Natural killer cell (primary cell): ENCODE data around the gene URI1. TPM values are rescaled to one million over a fixed set of nuclear protein-coding genes. Genes with fewer than 3 reads are reported as not detected.

Source experiments
- ATAC-seq, 3 donors: fragments of 150-1000 bp in 2 of 3; fragments of 200-7000 bp in 1 of 3; cut with Tn5 transposase; 1 replicate in 1 of 3; 2 replicates in 2 of 3; pipeline ENCODE4 v1.10.0; 2021; ENCODE audit warnings: mild to moderate bottlenecking in 2 of 3, moderate library complexity in 2 of 3
- DNase-seq, 2 donors: peaks; one replicate each; pipeline versions ENCODE4 v3.0.0 to v3.0.0-alpha.2; 2013 to 2021; ENCODE audit warnings: mixed read lengths in 1 of 2
- H3K27ac ChIP-seq: one replicate; pipeline ENCODE4 v1.5.1; 2013; ENCODE audit warnings: mild to moderate bottlenecking, low read length
- H3K27me3 ChIP-seq: one replicate; pipeline ENCODE4 v1.6.1; 2013; ENCODE audit warnings: low read length; ENCODE audit not compliant: control insufficient read depth, insufficient read depth
- H3K36me3 ChIP-seq: one replicate; pipeline ENCODE4 v1.6.1; 2013; ENCODE audit warnings: low read length; ENCODE audit not compliant: control insufficient read depth, insufficient read depth
- H3K4me1 ChIP-seq: one replicate; pipeline ENCODE4 v1.6.1; 2013; ENCODE audit warnings: low read length; ENCODE audit not compliant: control insufficient read depth, insufficient read depth
- H3K4me3 ChIP-seq: one replicate; pipeline ENCODE4 v1.5.1; 2013; ENCODE audit warnings: low read length
- H3K9me3 ChIP-seq: one replicate; pipeline ENCODE4 v1.6.1; 2013; ENCODE audit warnings: low read length; ENCODE audit not compliant: control insufficient read depth, insufficient read depth
- H3K27ac Mint-ChIP-seq, 2 donors: one replicate each; pipeline ENCODE4 v1.8.0; 2022; ENCODE audit warnings: mild to moderate bottlenecking in 2 of 2, mixed read lengths in 2 of 2, moderate library complexity in 1 of 2
- H3K27me3 Mint-ChIP-seq, 2 donors: one replicate each; pipeline ENCODE4 v1.8.0; 2022; ENCODE audit warnings: low read depth in 2 of 2, mixed read lengths in 2 of 2
- H3K36me3 Mint-ChIP-seq: one replicate; pipeline ENCODE4 v1.8.0; 2022; ENCODE audit warnings: mixed read lengths
- H3K4me1 Mint-ChIP-seq, 2 donors: one replicate each; pipeline ENCODE4 v1.8.0; 2022; ENCODE audit warnings: mixed read lengths in 2 of 2
- H3K4me3 Mint-ChIP-seq: one replicate; pipeline ENCODE4 v1.8.0; 2022; ENCODE audit warnings: mild to moderate bottlenecking, moderate library complexity, mixed read lengths
- H3K9me3 Mint-ChIP-seq, 2 donors: one replicate each; pipeline ENCODE4 v1.8.0; 2022; ENCODE audit warnings: mixed read lengths in 2 of 2
- WGBS: methylation state at CpG from one replicate; pipeline ENCODE4 v1.1.7; 2013; ENCODE audit warnings: missing lambda C conversion rate; ENCODE audit not compliant: insufficient coverage; 5-methylcytosine and 5-hydroxymethylcytosine counted together
- intact Hi-C: fragments of 100-400 bp; cut with micrococcal nuclease; formaldehyde crosslinking; loops from one replicate; pipeline ENCODE4 v1.14.2; 2022
- total RNA-seq, 4 donors: library from RNA; stranded (reverse); fragments of 120-200 nt in 1 of 4; gene quantifications; one replicate each; pipeline versions ENCODE4 v1.2.3 to v1.2.4, GENCODE V29; 2013 to 2022
- TF ChIP-seq, protein P1 (sequence below): fragments of 200-600 bp; IDR thresholded peaks from one replicate; pipeline ENCODE4 v1.8.0; 2022; ENCODE audit warnings: antibody characterized with exemption

Gene URI1
- total RNA-seq = 10 to 100 TPM; 66.8 to 72.8 (median 68.4) TPM
- total RNA-seq (2013) = 122 TPM

GRCh38 chr19:29941828-29942403 is at the start of gene URI1:
Gene URI1, plus strand, starts transcription at chr19:29942239. Its CDS starts 309 bp downstream, at chr19:29942548.
- H3K36me3 Mint-ChIP-seq = no peaks in the 10 kb centered on the region
- Histone ChIP-seq H3K27ac (peak within 1 kb of the TSS; percentile 64), H3K4me3 (peak within 1 kb of the TSS; percentile 90), H3K4me1 (peaks cover 17% of the 10 kb centered on the region), H3K27me3 (no peaks in the 10 kb centered on the region), H3K9me3 (no peaks in the 10 kb centered on the region), H3K36me3 (no peaks in the 10 kb centered on the region)
- H3K4me1 Mint-ChIP-seq = peaks cover 37 to 39% of the 10 kb centered on the region in 2 donors
- under 1% methylated on average over 56 of the region's 59 CpGs for WGBS
- peak within 1 kb of the TSS; percentile 86 to 89 for H3K27ac Mint-ChIP-seq
- TF ChIP-seq, protein P1, sequence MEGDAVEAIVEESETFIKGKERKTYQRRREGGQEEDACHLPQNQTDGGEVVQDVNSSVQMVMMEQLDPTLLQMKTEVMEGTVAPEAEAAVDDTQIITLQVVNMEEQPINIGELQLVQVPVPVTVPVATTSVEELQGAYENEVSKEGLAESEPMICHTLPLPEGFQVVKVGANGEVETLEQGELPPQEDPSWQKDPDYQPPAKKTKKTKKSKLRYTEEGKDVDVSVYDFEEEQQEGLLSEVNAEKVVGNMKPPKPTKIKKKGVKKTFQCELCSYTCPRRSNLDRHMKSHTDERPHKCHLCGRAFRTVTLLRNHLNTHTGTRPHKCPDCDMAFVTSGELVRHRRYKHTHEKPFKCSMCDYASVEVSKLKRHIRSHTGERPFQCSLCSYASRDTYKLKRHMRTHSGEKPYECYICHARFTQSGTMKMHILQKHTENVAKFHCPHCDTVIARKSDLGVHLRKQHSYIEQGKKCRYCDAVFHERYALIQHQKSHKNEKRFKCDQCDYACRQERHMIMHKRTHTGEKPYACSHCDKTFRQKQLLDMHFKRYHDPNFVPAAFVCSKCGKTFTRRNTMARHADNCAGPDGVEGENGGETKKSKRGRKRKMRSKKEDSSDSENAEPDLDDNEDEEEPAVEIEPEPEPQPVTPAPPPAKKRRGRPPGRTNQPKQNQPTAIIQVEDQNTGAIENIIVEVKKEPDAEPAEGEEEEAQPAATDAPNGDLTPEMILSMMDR = no peak
- DNase-seq (peak; percentile 93 to 97), ATAC-seq (peak; percentile 93 to 99 (median 95))
- intact Hi-C loops = loop anchor here (1.0 to 2.0 kb wide), 2 partner anchors 97 to 131 kb away; partner anchors contain the start of gene CCNE1
- H3K27me3 Mint-ChIP-seq = peaks cover 0 to 6% of the 10 kb centered on the region in 2 donors
- H3K9me3 Mint-ChIP-seq = peaks cover 0 to 4% of the 10 kb centered on the region in 2 donors
- H3K4me3 Mint-ChIP-seq = peak within 1 kb of the TSS; percentile 94

DNA sequence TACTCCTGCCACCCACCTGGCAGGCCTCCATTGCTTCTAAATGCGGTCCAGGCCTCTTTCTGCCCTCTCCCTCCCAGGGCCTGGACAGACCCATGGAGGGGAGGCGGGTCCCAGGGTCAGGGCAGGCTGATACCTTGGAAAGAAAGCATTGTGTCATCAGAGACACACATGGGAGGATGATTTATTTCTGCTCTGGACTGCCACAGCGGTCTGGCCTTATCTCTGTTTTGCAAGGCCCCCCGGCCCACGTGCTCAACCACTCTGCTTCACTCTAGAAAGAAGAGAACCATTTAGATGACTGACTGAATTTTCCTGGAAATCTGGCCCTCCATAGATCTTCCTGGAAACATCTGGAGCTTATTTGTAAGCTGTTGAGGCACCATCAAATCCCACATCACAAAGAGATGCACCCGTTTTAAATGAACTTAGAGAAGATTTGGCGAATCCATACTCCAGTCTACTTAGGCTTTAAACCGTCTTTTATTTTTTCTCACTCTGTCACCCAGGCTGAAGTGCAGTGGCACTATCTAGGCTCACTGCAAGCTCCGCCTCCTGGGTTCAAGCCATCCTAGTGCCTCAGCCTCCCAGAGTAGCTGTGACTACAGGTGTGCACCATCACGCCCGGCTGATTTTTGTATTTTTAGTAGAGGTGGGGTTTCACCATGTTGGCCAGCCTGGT is 48.3 kb upstream of the URI1 start:
- H3K4me1 Mint-ChIP-seq = no peaks in the 10 kb centered on the region
- H3K27ac Mint-ChIP-seq = no peak overlapping the region
- H3K27ac ChIP-seq = no peak overlapping the region
- no peaks in the 10 kb centered on the region for H3K36me3 ChIP-seq
- TF ChIP-seq, protein P1 = no peak
- WGBS = 53% methylated on average over 10 of the region's 11 CpGs
- no peaks in the 10 kb centered on the region for H3K27me3 Mint-ChIP-seq
- H3K9me3 ChIP-seq = no peaks in the 10 kb centered on the region
- H3K4me3 ChIP-seq = no peak overlapping the region
- H3K9me3 Mint-ChIP-seq = peaks cover 0 to 9% of the 10 kb centered on the region in 2 donors
- H3K4me3 Mint-ChIP-seq = no peak overlapping the region
- DNase-seq (no peak), ATAC-seq (no peak)
- intact Hi-C loops = no loop called here
- H3K36me3 Mint-ChIP-seq = no peaks in the 10 kb centered on the region
- H3K27me3 ChIP-seq = no peaks in the 10 kb centered on the region
- H3K4me1 ChIP-seq = no peaks in the 10 kb centered on the region

- Mint-ChIP-seq H3K9me3 (no peaks in the 10 kb centered on the region), H3K36me3 (no peaks in the 10 kb centered on the region)
- H3K9me3 ChIP-seq = no peaks in the 10 kb centered on the region
Measured at GRCh38 chr19:29896802-29897201, 45.2 kb upstream of the URI1 start.

More at GRCh38 chr19:29896802-29897201, 45.2 kb upstream of the URI1 start:
- no peak overlapping the region for H3K27ac Mint-ChIP-seq
- no peak overlapping the region for H3K4me3 ChIP-seq
- DNase-seq (no peak), ATAC-seq (no peak)
- intact Hi-C loops = no loop called here
- no peak overlapping the region for H3K27ac ChIP-seq
- no peaks in the 10 kb centered on the region for H3K4me1 ChIP-seq
- WGBS = 37% methylated on average over 5 of the region's 6 CpGs
- TF ChIP-seq, protein P1 = no peak
- no peak overlapping the region for H3K4me3 Mint-ChIP-seq
- H3K27me3 ChIP-seq = no peaks in the 10 kb centered on the region
- no peaks in the 10 kb centered on the region for H3K4me1 Mint-ChIP-seq
- H3K36me3 ChIP-seq = no peaks in the 10 kb centered on the region
- H3K27me3 Mint-ChIP-seq = no peaks in the 10 kb centered on the region
